ENCODE data around the gene SOX14.

Gene SOX14

GRCh38 chr3:137764001-137764433, at the start of gene SOX14:
Gene SOX14, plus strand, starts transcription at chr3:137764315. Its CDS starts 470 bp downstream, at chr3:137764785.
- no peak for DNase-seq (ENCODE audit: low read depth)

DNA sequence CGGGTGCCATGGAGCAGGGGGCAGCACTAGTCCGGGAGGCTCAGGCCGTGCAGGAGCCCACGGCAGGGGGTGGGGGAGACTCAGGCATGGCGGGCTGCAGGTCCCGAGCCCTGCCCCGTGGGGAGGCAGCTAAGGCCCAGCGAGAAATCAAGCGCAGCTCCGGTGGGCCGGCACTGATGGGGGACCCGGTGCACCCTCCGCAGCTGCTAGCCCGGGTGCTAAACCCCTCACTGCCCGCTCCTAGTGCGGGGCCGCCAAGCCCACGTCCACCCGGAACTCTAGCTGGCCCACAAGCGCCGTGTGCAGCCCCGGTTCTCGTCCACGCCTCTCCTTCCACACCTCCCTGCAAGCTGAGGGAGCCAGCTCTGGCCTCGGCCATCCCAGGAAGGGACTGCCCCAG, 49.6 kb upstream of the SOX14 start:
- no peak for DNase-seq (ENCODE audit: low read depth)

- no peak for DNase-seq (ENCODE audit: low read depth)
Observed at GRCh38 chr3:137724240-137724639, 39.9 kb upstream of the SOX14 start.

- DNase-seq (ENCODE audit: low read depth): no peak
Observed at GRCh38 chr3:137737208-137737607, 26.9 kb upstream of the SOX14 start.

GRCh38 chr3:137738710-137739109, 25.4 kb upstream of the SOX14 start:
- DNase-seq (ENCODE audit: low read depth): no peak

- no peak for DNase-seq (ENCODE audit: low read depth)
Observed at GRCh38 chr3:137743608-137744007, 20.5 kb upstream of the SOX14 start.

DNA sequence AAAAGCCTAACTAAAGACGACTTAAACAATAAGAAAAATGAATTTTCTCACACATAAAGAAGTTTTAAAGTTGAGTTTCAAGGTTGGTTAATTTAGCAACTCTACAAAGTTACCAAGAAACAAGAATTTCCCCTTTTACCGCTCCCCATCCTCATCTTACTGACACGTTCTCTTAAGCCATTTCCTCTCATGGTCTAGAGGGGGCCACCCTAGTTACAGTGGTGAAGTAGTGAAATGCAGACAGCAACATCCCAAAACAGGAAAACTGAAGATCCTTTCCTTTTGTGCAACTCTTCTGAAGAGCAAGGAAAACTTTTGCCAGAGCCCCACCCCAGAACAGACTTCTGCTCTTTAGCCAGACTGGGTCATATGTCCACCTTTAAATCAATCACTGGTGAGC, 17.3 kb upstream of the SOX14 start:
- no peak for DNase-seq (ENCODE audit: low read depth)

DNA sequence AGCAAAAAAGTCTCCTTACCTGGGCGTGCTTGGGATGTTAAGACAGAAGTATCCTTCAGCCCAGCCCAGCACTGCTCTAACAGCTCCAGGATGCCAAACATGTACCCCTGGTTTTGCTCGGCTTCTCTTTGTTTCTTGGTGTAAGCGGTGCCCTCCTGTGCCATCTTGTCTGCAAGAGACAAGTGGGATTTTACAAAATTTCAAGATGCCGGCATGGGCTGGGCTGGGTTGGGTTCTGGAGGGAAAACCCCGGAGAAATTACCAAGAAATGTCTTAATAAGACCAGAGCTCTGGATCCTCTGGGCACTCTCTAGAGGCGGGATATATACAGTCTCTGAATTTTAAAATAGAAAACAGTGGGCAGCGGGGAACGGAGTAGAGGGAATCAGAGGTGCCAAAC, 4.6 kb upstream of the SOX14 start:
- DNase-seq (ENCODE audit: low read depth): no peak

DNA sequence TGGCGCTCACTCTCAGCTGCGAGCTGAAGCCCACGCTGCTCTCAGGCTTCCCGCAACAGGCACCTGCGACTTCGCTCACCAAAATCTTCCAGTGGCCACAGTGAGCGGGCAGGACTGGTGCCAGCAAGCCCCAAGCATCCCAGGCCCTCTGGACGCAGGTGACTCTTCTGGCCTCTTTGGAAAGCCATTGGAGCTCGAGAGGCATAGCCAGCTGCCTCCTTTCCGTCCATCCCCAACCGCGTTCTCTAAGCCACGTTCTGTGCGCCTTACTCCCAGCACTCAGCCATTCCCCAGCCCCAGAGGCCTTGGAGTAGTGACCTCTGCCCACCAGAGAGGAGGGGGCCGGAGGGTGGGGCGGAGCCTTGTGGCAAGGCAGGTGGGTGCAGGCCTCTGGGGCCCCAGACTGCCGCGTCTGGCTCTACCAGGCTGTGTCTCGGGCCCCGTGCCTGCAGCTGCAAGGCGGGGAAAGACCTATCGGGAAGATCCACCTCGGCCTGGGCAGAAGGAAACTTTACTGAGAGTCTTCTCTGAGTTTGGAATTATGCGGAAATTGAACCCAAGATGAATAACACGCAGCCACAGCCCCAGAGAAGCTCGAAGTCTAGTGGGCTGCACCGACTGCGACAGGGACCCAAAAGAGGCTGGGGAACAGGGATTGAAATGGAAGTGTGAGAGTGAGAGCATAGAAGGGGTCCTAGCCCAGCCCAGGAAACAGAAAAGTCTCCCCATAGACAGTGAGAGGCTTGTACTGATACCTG, 3.6 kb upstream of the SOX14 start:
- no peak for DNase-seq (ENCODE audit: low read depth)

GRCh38 chr3:137761099-137761562, 3.0 kb upstream of the SOX14 start:
- DNase-seq (ENCODE audit: low read depth): no peak

DNA sequence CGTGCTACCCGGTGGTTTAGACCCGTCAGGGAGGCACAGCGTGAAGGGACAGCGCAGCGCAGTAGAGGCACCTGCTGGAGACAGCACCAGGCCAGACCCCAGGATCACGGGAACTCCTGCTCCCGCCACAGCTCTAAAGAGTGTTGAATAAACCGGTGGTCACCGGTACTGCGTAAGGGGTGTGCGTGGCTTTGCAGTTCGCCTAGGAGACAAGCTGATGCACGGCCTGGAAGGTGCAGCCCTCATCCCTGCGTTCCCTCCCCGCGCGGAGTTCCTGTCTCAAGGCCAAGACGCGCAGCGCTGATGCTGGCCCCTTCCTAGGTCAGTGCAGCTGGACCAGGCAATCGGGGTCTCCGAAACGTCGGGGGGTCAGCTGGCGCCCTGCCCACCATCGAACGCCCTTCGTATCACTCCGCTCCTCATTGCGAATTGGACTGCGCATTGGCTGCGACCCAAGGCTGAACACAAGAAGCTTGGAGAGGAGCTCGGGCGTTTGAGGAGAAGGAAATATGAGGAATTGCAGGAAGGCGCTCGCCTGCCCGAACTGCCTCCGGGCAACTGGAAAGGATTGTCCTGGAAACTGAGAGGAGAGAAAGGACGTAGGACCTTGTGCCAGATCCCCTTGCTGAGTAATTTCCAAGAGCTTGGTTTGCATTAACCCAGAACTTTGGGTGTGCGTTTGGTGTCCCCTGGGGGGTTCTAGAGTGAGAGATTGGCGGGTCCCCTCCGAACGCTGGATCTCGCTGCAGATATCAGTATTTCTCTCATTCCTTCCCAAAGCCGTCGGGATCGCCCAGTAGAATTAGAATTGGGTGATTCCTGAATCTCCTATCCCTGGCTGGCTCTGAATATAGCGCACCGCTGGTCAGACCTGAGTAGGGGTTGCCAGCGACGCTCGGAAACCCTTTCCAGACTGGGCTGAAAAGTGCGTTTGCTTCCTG, 2.3 kb upstream of the SOX14 start:
- no peak for DNase-seq (ENCODE audit: low read depth)

- DNase-seq (ENCODE audit: low read depth): no peak
Observed at GRCh38 chr3:137762674-137763593, 1.2 kb upstream of the SOX14 start.

GRCh38 chr3:137763594-137763938, 549 bp upstream of the SOX14 start:
- no peak for DNase-seq (ENCODE audit: low read depth)

- DNase-seq (ENCODE audit: low read depth): no peak
Observed at GRCh38 chr3:137764563-137765309, 621 bp downstream of the SOX14 start.

GRCh38 chr3:137765310-137766033, 1.4 kb downstream of the SOX14 start:
- DNase-seq (ENCODE audit: low read depth): no peak

DNA sequence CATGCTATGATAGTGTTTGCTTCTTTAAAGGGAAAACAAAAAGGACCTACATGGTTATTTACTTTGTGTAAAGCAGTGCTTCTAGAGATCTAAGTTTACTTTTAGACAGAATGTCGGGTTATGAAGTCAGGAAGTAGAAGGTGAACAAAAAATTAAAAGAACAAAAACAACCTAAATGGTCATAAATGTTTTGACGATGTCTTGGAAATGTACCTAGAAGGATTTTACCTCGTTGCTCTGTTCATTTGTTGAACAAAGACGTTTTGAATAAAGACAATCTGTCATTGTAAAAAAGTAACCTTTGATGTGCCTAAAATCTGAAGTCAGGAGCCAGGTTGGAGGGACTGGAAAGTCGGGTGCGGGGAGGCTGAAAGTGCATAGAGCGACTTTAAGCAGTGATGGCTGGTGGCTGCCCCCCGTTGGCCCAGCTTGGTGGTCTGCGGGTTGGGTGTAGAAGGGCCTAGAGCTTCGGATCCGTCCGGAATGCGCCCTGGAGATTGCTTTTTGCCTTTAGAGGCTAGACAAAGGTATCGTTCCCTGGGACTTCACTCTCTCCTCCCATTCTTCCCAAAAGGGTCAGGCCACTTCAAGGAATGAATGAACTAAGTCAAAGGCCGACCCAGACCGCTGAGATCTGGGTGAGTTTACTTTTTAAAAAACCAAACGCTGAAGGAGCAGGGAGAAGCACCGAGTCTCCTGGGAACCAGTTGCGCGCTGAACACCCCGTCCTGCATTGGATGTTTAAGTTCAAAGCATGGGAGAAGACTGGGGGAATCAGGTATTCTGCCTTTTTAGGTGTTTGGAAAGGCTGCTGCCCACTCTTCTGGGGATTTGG, 2.1 kb downstream of the SOX14 start:
- DNase-seq (ENCODE audit: low read depth): no peak

DNA sequence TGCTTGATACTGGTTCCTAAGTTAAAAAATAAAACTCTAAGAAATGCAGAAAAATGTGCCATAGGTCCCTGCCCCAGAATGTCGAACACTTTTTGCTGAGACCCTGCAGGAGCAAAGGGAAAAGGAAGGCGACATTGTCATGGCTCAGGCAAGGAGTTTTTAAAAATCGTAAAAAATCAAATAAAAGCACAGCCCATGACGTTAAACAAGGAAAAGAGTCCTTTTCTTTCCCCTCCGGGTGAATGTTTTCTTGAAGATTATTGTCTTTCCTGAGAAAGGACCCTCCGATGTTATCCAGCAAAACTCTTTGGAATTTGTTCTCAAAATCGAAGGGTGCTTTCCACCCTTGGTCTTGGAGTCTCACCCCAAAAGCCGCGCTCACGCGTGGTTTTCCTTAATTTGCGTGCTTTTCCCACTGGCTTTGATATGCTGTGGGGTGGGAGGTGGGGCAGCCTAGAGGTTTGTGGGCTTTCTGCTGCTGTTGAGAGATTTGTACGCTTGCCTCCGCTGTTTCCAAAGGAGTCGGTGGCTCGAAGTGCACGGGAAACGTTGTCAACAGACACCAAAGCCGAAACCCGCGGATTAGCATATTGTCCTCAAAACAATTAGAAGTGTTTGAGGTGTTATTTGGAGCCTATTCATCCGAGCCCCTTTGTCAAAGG, 2.9 kb downstream of the SOX14 start:
- DNase-seq (ENCODE audit: low read depth): no peak

DNA sequence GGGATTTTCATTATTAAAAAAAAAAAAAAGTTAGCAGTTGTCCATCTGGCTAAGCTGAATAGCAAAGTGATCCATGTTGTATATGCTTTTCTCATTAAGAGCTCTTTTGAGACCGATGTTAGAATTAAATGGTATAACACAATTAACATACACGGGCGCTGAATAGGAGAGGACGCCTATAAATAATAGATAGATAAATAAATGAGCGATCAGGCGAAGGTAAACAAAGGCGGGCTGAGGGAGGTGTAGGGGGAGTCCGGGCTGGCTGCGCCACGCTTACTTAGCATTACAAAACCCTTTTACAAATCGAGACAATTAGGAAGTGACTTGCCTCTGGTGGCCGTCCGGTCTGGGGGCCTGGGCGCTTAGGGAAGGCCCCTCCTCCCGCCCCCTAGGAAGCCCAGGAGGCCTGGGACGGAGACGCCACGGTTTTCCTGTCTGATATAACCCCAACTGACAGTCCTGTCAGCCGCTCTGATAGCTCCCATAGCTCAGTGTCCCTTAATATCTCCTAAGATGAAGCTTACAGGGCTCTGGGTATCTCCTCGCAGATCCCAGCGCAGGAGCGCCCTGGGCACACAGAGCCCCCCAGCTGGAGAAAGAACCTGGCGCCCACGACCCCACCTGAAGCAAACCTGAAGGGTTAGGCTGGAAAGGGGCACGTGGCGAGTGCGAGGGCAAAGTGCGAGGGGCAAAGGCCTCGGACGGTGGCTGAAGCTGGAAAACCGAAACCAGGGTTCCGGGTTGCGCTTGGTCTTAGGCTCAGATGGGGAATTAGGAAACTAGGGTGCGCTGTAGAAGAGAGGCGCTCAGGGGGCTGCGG, 3.6 kb downstream of the SOX14 start:
- DNase-seq (ENCODE audit: low read depth): no peak

Data from ELR (cell line).